Omental fat pad (tissue), 4 donors: ENCODE results near the gene C7orf33. TPM values are rescaled to one million over a fixed set of nuclear protein-coding genes. Genes with fewer than 3 reads are reported as not detected.

Source experiments
- total RNA-seq, 4 donors: library from RNA; depleted of rRNA; stranded (reverse); fragments of >200 nt; gene quantifications; one replicate each; pipeline ENCODE4 v1.1.0, GENCODE V29; 2016

The C7orf33 gene
- total RNA-seq, 4 donors from 2014 or later = not detected

Other genes starting within 250 kb of the C7orf33 start
- 10 to 100 TPM; 47.0 to 74.5 (median 55.7) TPM for gene CUL1, start 108.1 kb downstream of the C7orf33 start, total RNA-seq